Kidney capillary endothelial cell (primary cell): ENCODE results near the gene FRA10AC1.
"Not testable (repeated sequence)": the region's sequence is repeated elsewhere in the genome, so short reads cannot be mapped to it uniquely, and the experiment has no call there.

ENCODE experiments used
- DNase-seq: peaks from one replicate; pipeline ENCODE4 v3.0.0-alpha.2; 2018; ENCODE audit warnings: low spot score

Gene FRA10AC1

GRCh38 chr10:93703066-93703465 is 674 bp upstream of the FRA10AC1 start:
- DNase-seq: no peak

GRCh38 chr10:93701866-93702209 is 554 bp downstream of the FRA10AC1 start:
- DNase-seq: peak; percentile 10

- DNase-seq: no peak
Measured at GRCh38 chr10:93697207-93697606, 5.2 kb downstream of the FRA10AC1 start.

GRCh38 chr10:93696582-93696981 is 5.8 kb downstream of the FRA10AC1 start:
- DNase-seq: not testable (repeated sequence)

DNA sequence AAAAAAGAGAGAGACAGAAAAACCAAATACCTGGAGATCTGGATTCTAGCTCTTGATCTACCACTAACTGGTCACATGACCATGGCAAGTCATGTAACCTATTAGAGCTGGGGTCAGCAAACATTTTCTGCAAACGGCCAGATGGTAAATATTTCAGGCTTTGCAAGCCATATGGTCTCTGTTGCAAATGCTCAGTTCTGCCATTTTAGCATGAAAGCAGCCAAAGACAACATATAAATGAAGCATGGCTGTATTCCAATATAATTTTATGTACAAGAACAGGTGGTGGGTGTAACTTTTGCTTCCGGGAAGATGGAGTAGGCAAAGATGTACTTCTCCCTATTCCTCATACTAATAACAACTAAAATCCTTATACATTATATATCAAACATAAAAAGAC is 6.7 kb downstream of the FRA10AC1 start:
- no peak for DNase-seq

GRCh38 chr10:93687737-93688136 is 14.7 kb downstream of the FRA10AC1 start:
- no peak for DNase-seq

- peak; percentile 30 for DNase-seq
Measured at GRCh38 chr10:93680412-93681047, 21.9 kb downstream of the FRA10AC1 start.

DNA sequence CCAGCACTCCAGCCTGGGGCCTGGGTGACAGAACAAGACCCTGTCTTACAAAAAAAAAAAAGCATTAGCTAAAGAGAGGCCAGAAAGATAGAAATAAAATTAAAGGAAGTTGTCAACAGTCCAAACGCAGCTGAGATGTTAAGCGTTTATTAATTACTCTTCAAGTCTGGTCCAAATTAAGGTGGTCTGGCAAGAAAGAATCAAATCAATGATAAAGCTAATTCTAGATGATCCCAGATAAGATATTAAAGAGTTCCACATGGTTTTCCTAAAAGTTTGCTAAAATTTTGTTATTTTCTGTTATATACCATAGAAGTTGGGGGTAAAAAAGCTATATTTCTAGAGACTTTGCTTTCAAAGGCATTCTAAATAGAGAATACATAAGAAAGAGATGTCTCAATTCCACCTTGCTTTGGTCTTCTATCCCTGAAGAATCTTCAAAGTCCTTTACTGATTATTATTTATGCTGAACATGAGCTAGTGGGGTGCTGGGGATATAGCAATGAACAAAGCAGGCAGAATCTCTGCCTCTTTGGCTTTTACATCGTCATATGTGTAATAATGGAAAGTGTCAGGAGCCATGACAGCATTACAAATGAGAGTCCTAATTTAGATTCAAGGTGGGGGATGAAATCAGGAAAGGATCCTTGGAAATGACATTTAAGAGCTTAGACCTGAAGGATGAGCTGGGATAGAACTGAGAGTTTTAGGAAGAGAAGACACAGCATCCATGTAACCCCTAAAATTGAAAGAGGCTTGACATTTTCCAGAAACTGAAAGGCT is 23.4 kb downstream of the FRA10AC1 start:
- DNase-seq: no peak

DNA sequence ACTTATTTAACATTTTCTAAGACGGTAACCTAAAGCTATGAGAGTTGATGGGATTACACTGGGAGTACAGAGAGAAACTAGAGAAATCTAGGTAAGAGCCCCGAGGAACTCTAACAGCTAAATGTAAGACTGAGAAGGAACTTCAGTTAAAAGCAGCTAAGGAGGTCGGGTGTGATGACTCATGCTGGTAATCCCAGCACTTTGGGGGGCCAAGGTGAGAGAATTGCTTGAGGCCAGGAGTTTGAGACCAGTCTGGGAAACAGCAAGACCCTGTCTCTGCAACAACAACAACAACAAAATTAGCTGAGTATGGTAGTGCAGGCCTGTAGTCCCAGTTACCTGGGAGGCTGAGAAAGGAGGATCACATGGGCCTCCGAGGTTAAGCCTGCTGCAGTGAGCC is 24.0 kb downstream of the FRA10AC1 start:
- no peak for DNase-seq

GRCh38 chr10:93673791-93674190 is 28.6 kb downstream of the FRA10AC1 start:
- DNase-seq: no peak

GRCh38 chr10:93672890-93673289 is 29.5 kb downstream of the FRA10AC1 start:
- DNase-seq: no peak

DNA sequence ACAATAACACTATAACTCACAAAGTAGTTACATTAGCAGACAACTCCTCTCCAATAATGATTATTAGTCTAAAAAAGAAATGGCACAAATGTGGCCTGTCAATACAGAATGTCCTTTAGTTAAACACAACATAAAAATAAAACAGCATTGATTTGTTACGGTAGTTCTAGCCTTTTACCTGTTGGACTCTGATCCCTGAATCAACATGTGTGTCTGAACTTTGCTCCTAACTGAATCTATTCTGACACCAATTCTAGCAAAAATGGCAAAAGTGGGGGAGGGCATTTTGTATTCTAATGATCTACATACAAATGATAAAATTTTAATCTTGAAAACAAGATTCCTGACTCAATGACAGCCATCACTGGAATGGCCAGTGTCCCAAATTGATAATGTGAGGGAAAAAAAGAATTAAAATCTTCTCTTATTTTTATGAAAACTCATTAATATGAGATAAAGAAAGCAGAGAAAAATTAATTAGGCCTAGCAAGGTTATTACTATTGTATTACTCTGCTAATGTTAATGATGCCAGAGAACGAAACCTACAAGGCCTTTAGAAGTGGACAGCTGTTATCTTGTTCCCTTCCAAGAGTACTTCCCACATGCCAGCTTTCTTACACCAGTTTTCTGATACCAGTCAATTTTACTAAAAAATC is 30.2 kb downstream of the FRA10AC1 start:
- no peak for DNase-seq

DNA sequence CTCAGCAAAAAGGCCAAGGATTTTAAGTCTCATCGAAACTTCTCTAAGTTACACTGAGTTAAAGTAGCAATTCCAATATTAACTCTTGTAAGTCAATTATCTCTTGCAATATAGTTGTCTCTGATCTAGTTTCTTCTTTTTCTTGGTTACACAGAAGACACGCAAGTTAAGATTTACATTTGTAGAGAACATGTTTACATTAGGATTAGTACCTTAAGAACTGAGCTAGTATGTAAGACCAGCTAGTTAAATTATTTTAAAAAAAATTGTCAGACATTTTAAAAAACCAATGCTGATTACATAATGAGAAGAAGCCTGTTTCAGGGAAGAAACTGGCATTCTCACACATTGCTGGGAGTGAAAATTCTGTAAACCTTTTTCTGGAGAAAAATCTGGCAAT is 31.4 kb downstream of the FRA10AC1 start:
- DNase-seq: no peak

- no peak for DNase-seq
Measured at GRCh38 chr10:93670372-93670771, 32.0 kb downstream of the FRA10AC1 start.

DNA sequence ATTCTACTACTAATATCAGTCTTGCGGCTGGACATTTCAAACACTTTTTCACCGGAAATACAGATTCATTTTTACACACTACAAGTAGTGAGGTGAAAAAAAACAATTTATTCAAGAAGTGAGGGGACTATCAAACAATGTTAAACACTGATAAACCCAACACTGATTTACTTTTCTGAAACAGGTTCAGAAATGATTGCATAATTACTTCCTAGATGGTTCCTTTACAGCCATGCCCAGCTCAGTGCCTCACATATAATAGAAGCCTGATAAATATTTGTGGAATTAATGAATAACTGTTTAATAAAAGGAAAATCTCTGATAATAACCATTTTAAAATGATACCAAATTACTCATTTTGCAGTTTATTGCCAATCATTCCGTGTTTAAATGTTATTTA is 34.6 kb downstream of the FRA10AC1 start:
- no peak for DNase-seq

GRCh38 chr10:93666030-93666429 is 36.4 kb downstream of the FRA10AC1 start:
- DNase-seq: no peak

GRCh38 chr10:93657757-93658156 is 44.6 kb downstream of the FRA10AC1 start:
- no peak for DNase-seq

- no peak for DNase-seq
Measured at GRCh38 chr10:93656155-93656554, 46.2 kb downstream of the FRA10AC1 start.

GRCh38 chr10:93654201-93654600 is 48.2 kb downstream of the FRA10AC1 start:
- no peak for DNase-seq

DNA sequence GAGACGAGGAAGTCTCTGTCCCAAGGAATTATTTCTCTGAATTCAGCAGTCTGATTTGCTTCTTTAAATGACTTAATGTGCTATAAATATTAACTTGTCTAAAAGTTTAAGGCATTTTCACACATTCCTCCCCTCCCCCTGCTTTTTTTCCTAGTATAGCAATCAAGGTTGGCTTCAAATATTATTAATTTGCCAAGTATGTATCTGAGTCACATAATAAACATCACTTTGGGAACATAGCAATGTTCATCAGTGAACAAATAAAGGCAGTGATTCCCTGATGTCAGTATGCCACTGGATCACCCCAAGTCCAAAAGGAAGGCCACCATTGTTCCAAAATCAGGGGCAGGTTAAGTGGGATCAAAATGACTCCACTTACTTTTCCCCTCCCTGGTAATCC is 49.5 kb downstream of the FRA10AC1 start:
- no peak for DNase-seq

GRCh38 chr10:93639791-93640190 is 62.6 kb downstream of the FRA10AC1 start:
- no peak for DNase-seq

DNA sequence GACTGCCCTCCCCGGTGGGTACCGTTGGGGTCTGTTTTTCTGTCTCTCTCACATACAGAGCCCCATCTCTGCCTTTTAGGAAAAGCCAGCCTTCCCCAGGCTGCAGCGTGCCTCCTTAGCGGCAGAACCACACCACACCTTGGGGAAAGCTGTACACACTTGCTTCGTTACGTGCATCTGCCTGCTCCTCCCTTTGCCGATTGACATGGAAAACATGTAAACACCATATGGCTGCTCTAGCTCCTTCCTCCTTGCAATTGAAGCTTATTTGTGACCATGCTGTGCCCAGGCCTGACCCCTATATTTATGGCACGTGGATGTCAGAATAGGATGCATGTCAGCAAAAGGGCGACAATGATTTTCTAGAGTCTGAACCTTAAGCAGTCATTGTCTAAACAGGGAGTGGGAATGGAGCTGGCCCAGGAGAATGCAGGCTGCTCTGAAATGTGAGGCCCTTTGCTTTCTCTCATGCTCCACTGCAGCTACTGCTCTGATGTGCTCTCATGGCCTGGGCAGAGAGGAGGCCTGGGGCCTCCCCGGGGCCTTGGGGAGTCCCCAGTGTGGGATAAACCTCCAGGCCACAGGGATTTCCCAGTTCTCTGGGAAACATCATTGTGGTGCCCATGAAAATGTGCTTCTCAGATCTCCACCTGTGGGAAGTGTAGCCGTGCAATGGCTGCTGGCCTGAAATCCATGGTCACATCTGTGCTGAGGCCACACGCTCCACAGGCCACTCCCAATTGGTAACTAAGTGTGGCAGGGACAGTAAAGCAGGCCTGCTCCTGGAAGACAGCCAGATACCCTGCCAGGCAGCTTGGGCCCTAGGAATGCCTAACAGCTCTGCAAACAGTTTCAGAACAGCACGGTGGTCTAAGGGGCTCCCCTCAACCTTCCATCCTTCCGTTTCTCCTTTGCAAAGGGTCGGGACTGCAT is 71.5 kb downstream of the FRA10AC1 start:
- DNase-seq: no peak
